ENCODE results near the gene HSH2D.

DNA sequence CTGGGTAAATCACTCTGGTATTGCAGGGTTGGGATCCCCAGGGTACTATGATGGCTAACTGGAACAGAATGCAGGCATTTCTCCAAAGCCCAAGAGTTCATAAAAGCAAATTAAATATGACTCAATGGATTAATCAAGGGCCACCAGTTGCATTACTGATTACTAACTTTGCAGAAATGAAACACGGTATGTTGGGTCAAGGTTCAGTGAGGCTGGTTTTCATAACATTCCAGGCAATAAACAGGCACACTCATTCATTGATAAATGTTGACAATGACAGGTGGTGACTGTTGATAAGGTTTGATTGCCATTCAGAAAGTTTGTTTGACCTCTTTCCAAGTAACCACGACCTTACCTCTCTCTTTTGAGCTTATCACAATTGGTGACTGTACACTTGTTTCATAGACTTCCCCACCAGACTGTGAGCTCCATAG lies 53.7 kb downstream of the HSH2D start:
- no peak for TF ChIP-seq POLR2A (IDR thresholded peaks at IDR 0.05)
- no peak for TF ChIP-seq POLR2AphosphoS5 (IDR thresholded peaks at IDR 0.05; ENCODE audit: insufficient read depth in 1 of 2, low read depth in 1 of 2)
